ENCODE measurements around the gene ANAPC13.

ANAPC13 gene

GRCh38 chr3:134481166-134481565, 4.6 kb downstream of the ANAPC13 start:
- DNase-seq: no peak

GRCh38 chr3:134480546-134480945, 5.2 kb downstream of the ANAPC13 start:
- no peak for DNase-seq

GRCh38 chr3:134477938-134478337, 7.8 kb downstream of the ANAPC13 start:
- no peak for DNase-seq

- DNase-seq: no peak
Measured at GRCh38 chr3:134477002-134477401, 8.8 kb downstream of the ANAPC13 start.

GRCh38 chr3:134476306-134476705, 9.5 kb downstream of the ANAPC13 start:
- DNase-seq: no peak

GRCh38 chr3:134474956-134475355, 10.8 kb downstream of the ANAPC13 start:
- no peak for DNase-seq

- DNase-seq: peak; percentile 62
Measured at GRCh38 chr3:134473868-134474546, 11.8 kb downstream of the ANAPC13 start.

- no peak for DNase-seq
Measured at GRCh38 chr3:134472831-134473230, 13.0 kb downstream of the ANAPC13 start.

- no peak for DNase-seq
Measured at GRCh38 chr3:134471521-134472193, 14.1 kb downstream of the ANAPC13 start.

GRCh38 chr3:134468519-134468918, 17.3 kb downstream of the ANAPC13 start:
- no peak for DNase-seq

- no peak for DNase-seq
Measured at GRCh38 chr3:134466331-134466730, 19.5 kb downstream of the ANAPC13 start.

GRCh38 chr3:134464689-134465365, 21.0 kb downstream of the ANAPC13 start:
- no peak for DNase-seq

- DNase-seq: no peak
Measured at GRCh38 chr3:134464064-134464688, 21.6 kb downstream of the ANAPC13 start.

GRCh38 chr3:134463676-134464063, 22.1 kb downstream of the ANAPC13 start:
- no peak for DNase-seq

GRCh38 chr3:134462331-134462941, 23.3 kb downstream of the ANAPC13 start:
- no peak for DNase-seq

- DNase-seq: no peak
Measured at GRCh38 chr3:134460965-134461364, 24.8 kb downstream of the ANAPC13 start.

- no peak for DNase-seq
Measured at GRCh38 chr3:134459562-134459961, 26.2 kb downstream of the ANAPC13 start.

GRCh38 chr3:134458406-134458945, 27.3 kb downstream of the ANAPC13 start:
- DNase-seq: no peak

GRCh38 chr3:134457376-134458074, 28.3 kb downstream of the ANAPC13 start:
- no peak for DNase-seq

- DNase-seq: no peak
Measured at GRCh38 chr3:134453631-134454030, 32.2 kb downstream of the ANAPC13 start.

GRCh38 chr3:134449951-134450350, 35.8 kb downstream of the ANAPC13 start:
- DNase-seq: no peak

- no peak for DNase-seq
Measured at GRCh38 chr3:134449277-134449676, 36.5 kb downstream of the ANAPC13 start.
